Calu3 (cell line): Measurements from ENCODE around the gene ETV5. TPM values are rescaled to one million over a fixed set of nuclear protein-coding genes. Genes with fewer than 3 reads are reported as not detected.

ENCODE experiments used
- BruUV-seq: library from RNA; stranded (reverse); fragments of 400-500 nt; replicated peaks from 2 replicates; lab custom pipeline; 2021; lab: Mats Ljungman, UMichigan
- CTCF ChIA-PET: fragments of 300-600 bp; sonication (Branson Sonifier 250); formaldehyde crosslinking; loops from one replicate; lab custom pipeline; 2022; ENCODE audit warnings: antibody characterized with exemption; lab: Charles Lee
- DNase-seq: peaks from one replicate; pipeline ENCODE4 v3.0.0; 2022
- H3K27ac Mint-ChIP-seq: one replicate; pipeline ENCODE4 v1.8.0; 2022; ENCODE audit warnings: mixed read lengths; ENCODE audit not compliant: unreplicated experiment
- H3K27me3 Mint-ChIP-seq: one replicate; pipeline ENCODE4 v1.8.0; 2022; ENCODE audit warnings: mixed read lengths; ENCODE audit not compliant: unreplicated experiment
- H3K36me3 Mint-ChIP-seq: one replicate; pipeline ENCODE4 v1.8.0; 2022; ENCODE audit warnings: mild to moderate bottlenecking, moderate library complexity, mixed read lengths; ENCODE audit not compliant: insufficient read depth, unreplicated experiment
- H3K4me1 Mint-ChIP-seq: one replicate; pipeline ENCODE4 v1.8.0; 2022; ENCODE audit warnings: mild to moderate bottlenecking, low read depth, mixed read lengths; ENCODE audit not compliant: unreplicated experiment
- H3K4me3 Mint-ChIP-seq: one replicate; pipeline ENCODE4 v1.8.0; 2022; ENCODE audit warnings: mild to moderate bottlenecking, low read depth, moderate library complexity, mixed read lengths; ENCODE audit not compliant: unreplicated experiment
- H3K9me3 Mint-ChIP-seq: one replicate; pipeline ENCODE4 v1.8.0; 2022; ENCODE audit warnings: low read depth, mixed read lengths; ENCODE audit not compliant: unreplicated experiment
- CTCF ChIP-seq: fragments of 200-600 bp; IDR thresholded peaks from one replicate; pipeline ENCODE4 v1.8.0; 2022; ENCODE audit warnings: antibody characterized with exemption; ENCODE audit not compliant: unreplicated experiment
- intact Hi-C: fragments of 100-400 bp; cut with micrococcal nuclease; formaldehyde crosslinking; loops from one replicate; pipeline ENCODE4 v1.10.0; 2022; ENCODE audit not compliant: unreplicated experiment
- total RNA-seq: library from RNA; stranded (reverse); gene quantifications from 2 replicates; pipeline ENCODE4 v1.2.3, GENCODE V29; 2022

The ETV5 gene
- total RNA-seq, 1 experiment from 2014 or later: 108 TPM

DNA sequence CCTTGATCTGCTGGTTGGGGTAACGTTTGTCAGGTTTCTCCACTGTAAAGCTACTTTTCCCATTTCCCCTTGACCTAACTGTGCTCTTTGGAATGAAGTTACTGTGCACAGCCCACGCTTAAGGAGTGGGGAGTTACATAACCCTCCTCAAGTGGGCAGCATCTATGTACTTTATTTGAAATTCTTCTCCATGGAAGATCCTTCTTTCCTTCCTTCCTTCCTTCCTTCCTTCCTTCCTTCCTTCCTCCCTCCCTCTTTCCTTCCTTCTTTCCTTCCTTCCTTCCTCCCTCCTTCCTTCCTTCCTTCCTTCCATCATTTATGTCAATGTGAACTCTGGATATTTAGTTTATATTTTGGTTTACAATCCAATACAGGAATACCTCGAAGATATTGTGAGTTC, 94.0 kb downstream of the ETV5 start:
- intact Hi-C loops: no loop called here

GRCh38 chr3:186013312-186013711, 95.6 kb downstream of the ETV5 start:
- intact Hi-C loops: no loop called here
- Mint-ChIP-seq H3K9me3 (peaks cover 3% of the 10 kb centered on the region), H3K4me3 (no peak overlapping the region), H3K4me1 (no peaks in the 10 kb centered on the region), H3K27ac (no peak overlapping the region), H3K36me3 (no peaks in the 10 kb centered on the region), H3K27me3 (peaks cover 68% of the 10 kb centered on the region)
- CTCF ChIA-PET: interaction anchor here (0.7 kb wide), 1 partner anchor 1210 kb away, joined by 5 read pairs; no protein-coding TSS in a partner anchor
- TF ChIP-seq CTCF: no peak
- BruUV-seq: no TSS peak
- no peak for DNase-seq

More for the DNA sequence above, 94.0 kb downstream of the ETV5 start:
- BruUV-seq: no TSS peak
- no peak for TF ChIP-seq CTCF
- no peaks in the 10 kb centered on the region for H3K36me3 Mint-ChIP-seq
- H3K4me1 Mint-ChIP-seq: no peaks in the 10 kb centered on the region
- peaks cover 3% of the 10 kb centered on the region for H3K9me3 Mint-ChIP-seq
- no peak overlapping the region for H3K4me3 Mint-ChIP-seq
- H3K27me3 Mint-ChIP-seq: peaks cover 83% of the 10 kb centered on the region
- no peak overlapping the region for H3K27ac Mint-ChIP-seq
- CTCF ChIA-PET: no interaction called here
- no peak for DNase-seq

- CTCF ChIA-PET: no interaction called here
- intact Hi-C loops: no loop called here
These were observed 96.8 kb downstream of the ETV5 start for GRCh38 chr3:186012137-186012536.

DNA sequence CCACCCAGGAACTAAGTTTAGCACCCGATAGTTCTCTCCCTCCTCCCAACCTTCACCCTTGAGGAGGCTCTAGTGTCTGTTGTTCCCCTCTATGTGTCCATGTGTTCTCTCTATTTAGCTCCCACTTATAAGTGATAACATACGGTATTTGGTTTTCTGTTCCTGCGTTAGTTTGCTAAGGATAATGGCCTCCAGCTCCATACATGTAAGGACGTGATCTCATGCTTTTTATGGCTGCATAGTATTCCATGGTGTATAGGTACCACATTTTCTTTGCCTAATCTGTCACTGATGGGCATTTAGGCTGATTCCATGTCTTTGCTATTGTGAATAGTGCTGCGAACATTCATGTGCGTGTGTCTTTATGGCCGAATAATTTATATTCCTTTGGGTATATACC, 104.2 kb downstream of the ETV5 start:
- Mint-ChIP-seq H3K27ac (no peak overlapping the region), H3K36me3 (no peaks in the 10 kb centered on the region), H3K27me3 (peaks cover 10% of the 10 kb centered on the region), H3K9me3 (no peaks in the 10 kb centered on the region), H3K4me3 (no peak overlapping the region), H3K4me1 (no peaks in the 10 kb centered on the region)
- DNase-seq: no peak
- BruUV-seq: no TSS peak
- intact Hi-C loops: no loop called here
- CTCF ChIA-PET: no interaction called here
- no peak for TF ChIP-seq CTCF

More at GRCh38 chr3:186012137-186012536, 96.8 kb downstream of the ETV5 start:
- DNase-seq: no peak
- no peak for TF ChIP-seq CTCF
- peaks cover 57% of the 10 kb centered on the region for H3K27me3 Mint-ChIP-seq
- peaks cover 3% of the 10 kb centered on the region for H3K9me3 Mint-ChIP-seq
- no peak overlapping the region for H3K27ac Mint-ChIP-seq
- H3K4me3 Mint-ChIP-seq: no peak overlapping the region
- no peaks in the 10 kb centered on the region for H3K4me1 Mint-ChIP-seq
- H3K36me3 Mint-ChIP-seq: no peaks in the 10 kb centered on the region
- no TSS peak for BruUV-seq
